GM12878 (cell line): Measurements from ENCODE around the gene TULP4. TPM values are rescaled to one million over a fixed set of nuclear protein-coding genes. Genes with fewer than 3 reads are reported as not detected.

ENCODE experiments used
- ATAC-seq: fragments of 200-7000 bp; cut with Tn5 transposase; 3 replicates; pipeline ENCODE4 v1.9.1; 2020; ENCODE audit warnings: mild to moderate bottlenecking, moderate library complexity
- BruUV-seq: library from RNA; stranded (reverse); fragments of 400-500 nt; replicated peaks from 2 replicates; lab custom pipeline; 2021; lab: Mats Ljungman, UMichigan
- CTCF ChIA-PET: fragments of 300-600 bp; sonication (Branson Sonifier 250); formaldehyde crosslinking; extraction: SDS; loops from one replicate; lab custom pipeline; 2021; ENCODE audit warnings: inconsistent platforms; lab: Yijun Ruan, JAX
- POLR2A ChIA-PET: fragments of 350-600 bp; formaldehyde crosslinking; extraction: SDS; loops from one replicate; lab custom pipeline; 2021; ENCODE audit warnings: inconsistent platforms; lab: Charles Lee
- RAD21 ChIA-PET: fragments of 300-600 bp; sonication (Branson Sonifier 250); formaldehyde crosslinking; loops from one replicate; lab custom pipeline; 2023; ENCODE audit warnings: antibody characterized with exemption; ENCODE audit not compliant: unreplicated experiment; lab: Charles Lee
- SMC1A ChIA-PET: fragments of 300-600 bp; sonication (Branson Sonifier 250); formaldehyde crosslinking; loops from one replicate; lab custom pipeline; 2023; ENCODE audit not compliant: unreplicated experiment, uncharacterized antibody; lab: Charles Lee
- DNase-seq: peaks from one replicate; pipeline ENCODE4 v3.0.0-alpha.2; 2011; ENCODE audit warnings: low read depth, low spot score
- FAIRE-seq: peaks from 3 replicates; lab custom pipeline; 2011; peaks lifted over from hg19 to GRCh38; lab: Jason Lieb, UNC
- H2AFZ ChIP-seq: 2 replicates; pipeline ENCODE4 v1.6.0; 2011; ENCODE audit warnings: low read depth, low read length, control low read depth; ENCODE audit not compliant: control insufficient read depth
- H3K27ac ChIP-seq: 2 replicates; pipeline ENCODE4 v1.5.1; 2011; ENCODE audit warnings: control low read depth; ENCODE audit not compliant: control insufficient read depth, insufficient read depth
- H3K27me3 ChIP-seq, 2 experiments: replicated peaks in 1 of 2; 2 replicates each; pipeline versions ENCODE4 v1.6.0 to v1.6.1; 2011; ENCODE audit warnings: low read length in 1 of 2; ENCODE audit not compliant: control insufficient read depth in 2 of 2, insufficient read depth in 2 of 2
- H3K36me3 ChIP-seq, 2 experiments: 2 replicates each; pipeline ENCODE4 v1.5.1; 2011; ENCODE audit warnings: low read length in 1 of 2; ENCODE audit not compliant: control insufficient read depth in 2 of 2, insufficient read depth in 2 of 2
- H3K4me1 ChIP-seq: 2 replicates; pipeline ENCODE4 v1.6.1; 2011; ENCODE audit warnings: mild to moderate bottlenecking, low read length, moderate library complexity, mixed read lengths; ENCODE audit not compliant: control insufficient read depth, insufficient read depth
- H3K4me2 ChIP-seq: 2 replicates; pipeline ENCODE4 v1.6.0; 2011; ENCODE audit warnings: control low read depth; ENCODE audit not compliant: control insufficient read depth, insufficient read depth
- H3K4me3 ChIP-seq: fragments of 200-600 bp; sonication (generic); 2 replicates; pipeline ENCODE4 v1.5.1; 2016
- H3K79me2 ChIP-seq: 2 replicates; pipeline ENCODE4 v1.6.0; 2011; ENCODE audit warnings: low read length; ENCODE audit not compliant: control insufficient read depth, insufficient read depth
- H3K9ac ChIP-seq: 2 replicates; pipeline ENCODE4 v1.8.0; 2011; ENCODE audit warnings: low read length, control low read depth, mixed read lengths; ENCODE audit not compliant: control insufficient read depth, insufficient read depth
- H3K9me3 ChIP-seq: replicated peaks from 3 replicates; pipeline ENCODE4 v1.5.1; 2011; ENCODE audit warnings: mild to moderate bottlenecking, low read length; ENCODE audit not compliant: control insufficient read depth, insufficient read depth
- H4K20me1 ChIP-seq: 2 replicates; pipeline ENCODE4 v1.6.0; 2011; ENCODE audit not compliant: control insufficient read depth, insufficient read depth
- BCL11A ChIP-seq: IDR thresholded peaks from 2 replicates; pipeline ENCODE4 v1.6.1; 2011; ENCODE audit warnings: low read depth, low read length
- HCFC1 ChIP-seq: fragments of 150-350 bp; IDR thresholded peaks from 2 replicates; pipeline ENCODE4 v1.6.1; 2014; ENCODE audit warnings: low read length
- HDAC2 ChIP-seq: fragments of 200-600 bp; sonication (generic); IDR thresholded peaks from 2 replicates; pipeline ENCODE4 v1.6.1; 2017
- HDGF ChIP-seq: fragments of 450-650 bp; IDR thresholded peaks from 2 replicates; pipeline ENCODE4 v1.6.1; 2016; ENCODE audit warnings: antibody characterized with exemption
- KDM1A ChIP-seq: fragments of 200-600 bp; sonication (generic); IDR thresholded peaks from 2 replicates; pipeline ENCODE4 v1.6.1; 2016; ENCODE audit warnings: borderline replicate concordance
- KLF5 ChIP-seq: fragments of 450-650 bp; IDR thresholded peaks from 2 replicates; pipeline ENCODE4 v1.6.1; 2014; ENCODE audit warnings: mild to moderate bottlenecking; ENCODE audit not compliant: partially characterized antibody
- LARP7 ChIP-seq: fragments of 450-650 bp; IDR thresholded peaks from 2 replicates; pipeline ENCODE4 v1.6.1; 2017; ENCODE audit warnings: mild to moderate bottlenecking
- NR2C1 ChIP-seq: fragments of 450-650 bp; IDR thresholded peaks from 2 replicates; pipeline ENCODE4 v1.6.1; 2017; ENCODE audit warnings: antibody characterized with exemption, mild to moderate bottlenecking, moderate library complexity
- PBX3 ChIP-seq: IDR thresholded peaks from 2 replicates; pipeline ENCODE4 v1.6.1; 2011; ENCODE audit warnings: mild to moderate bottlenecking, low read depth, low read length, moderate library complexity; ENCODE audit not compliant: insufficient replicate concordance
- POLR2A ChIP-seq: IDR thresholded peaks from 2 replicates; pipeline ENCODE4 v1.6.1; 2011; ENCODE audit warnings: low read depth, mild to moderate bottlenecking, low read length
- POU2F2 ChIP-seq: IDR thresholded peaks from 3 replicates; pipeline ENCODE4 v1.6.1; 2011; ENCODE audit warnings: low read depth, mild to moderate bottlenecking, low read length, borderline replicate concordance
- RAD51 ChIP-seq: fragments of 450-650 bp; IDR thresholded peaks from 2 replicates; pipeline ENCODE4 v1.6.1; 2016; ENCODE audit warnings: moderate library complexity, mild to moderate bottlenecking, inconsistent platforms
- RBBP5 ChIP-seq: fragments of 200-600 bp; sonication (generic); conservative IDR thresholded peaks from 2 replicates; pipeline ENCODE4 v1.6.1; 2016
- SMAD5 ChIP-seq: IDR thresholded peaks from 2 replicates; pipeline ENCODE4 v1.6.1; 2016; ENCODE audit warnings: antibody characterized with exemption, low read depth
- SMARCA5 ChIP-seq: fragments of 450-650 bp; IDR thresholded peaks from 2 replicates; pipeline ENCODE4 v1.6.1; 2017; ENCODE audit warnings: mild to moderate bottlenecking
- TARDBP ChIP-seq: IDR thresholded peaks from 2 replicates; pipeline ENCODE4 v1.6.1; 2016; ENCODE audit warnings: borderline replicate concordance
- ZNF384 ChIP-seq: IDR thresholded peaks from 2 replicates; pipeline ENCODE4 v1.6.1; 2012; ENCODE audit warnings: low read depth, mild to moderate bottlenecking, low read length, improper control_type of control experiment, borderline replicate concordance
- WGBS: methylation state at CpG from one replicate; pipeline ENCODE4 v1.1.6; 2016; ENCODE audit warnings: low lambda C conversion rate; ENCODE audit not compliant: insufficient replicate concordance, insufficient coverage; ENCODE audit errors: missing lambda C conversion rate; 5-methylcytosine and 5-hydroxymethylcytosine counted together
- in situ Hi-C: fragments of 300-500 bp; cut with MboI; formaldehyde crosslinking; loops from 9 replicates; pipeline ENCODE4 v1.14.3; 2018; ENCODE audit warnings: mixed read lengths
- intact Hi-C: fragments of 100-400 bp; cut with micrococcal nuclease; formaldehyde crosslinking; loops from one replicate; pipeline ENCODE4 v1.14.2; 2022; ENCODE audit not compliant: unreplicated experiment
- polyA plus RNA-seq, 11 experiments: library from polyadenylated mRNA; depleted of rRNA in 4 of 11; unstranded in 6 of 11; stranded (reverse) in 5 of 11; fragments of >200 nt; fragmentation: Nextera tagmentation in 4 of 11; fragmentation: Illumina TruSeq in 1 of 11; extraction: Ambion mirVana in 4 of 11; extraction: Trizol in 1 of 11; gene quantifications; 1 replicate in 1 of 11; 2 replicates in 10 of 11; pipeline versions ENCODE4 v1.2.1 to v1.2.3, GENCODE V29; 2011 to 2016; ENCODE audit warnings: inconsistent platforms in 2 of 11, missing spikeins in 2 of 11, low read depth in 1 of 11
- total RNA-seq, 4 experiments: library from RNA; depleted of rRNA in 3 of 4; stranded (reverse); fragments of >200 nt in 3 of 4; fragmentation: Illumina TruSeq in 1 of 4; extraction: Trizol in 1 of 4; gene quantifications; 2 replicates each; pipeline versions ENCODE4 v1.2.1 to v1.2.3, GENCODE V29; 2013 to 2021
- TF ChIP-seq, protein P1 (sequence below): fragments of 450-650 bp; IDR thresholded peaks from 2 replicates; pipeline ENCODE4 v1.6.1; 2016; ENCODE audit warnings: mild to moderate bottlenecking

TULP4 gene
- total and polyA plus RNA-seq, 10 of the 15 experiments (the other 5 are each of a cell fraction or from before 2014, with no cell fraction given), result 0.73 to 31.8 (median 14.0) TPM

GRCh38 chr6:158538741-158539140, 226.5 kb downstream of the TULP4 start:
- FAIRE-seq, result no peak
- H4K20me1 ChIP-seq, result no peaks in the 10 kb centered on the region; the same call in 1 of the 2 replicates
- no peak for ATAC-seq
- ChIA-PET RAD21 (interaction anchor here (0.7 kb wide), 1 partner anchor 325 kb away, joined by 3 read pairs; no protein-coding TSS in a partner anchor), SMC1A (interaction anchor here (0.9 to 1.2 kb wide), 3 partner anchors 17 to 420 kb away, joined by 3 read pairs; no protein-coding TSS in a partner anchor), CTCF (interaction anchor here (0.8 kb wide), 1 partner anchor 20 kb away, joined by 4 read pairs; no protein-coding TSS in a partner anchor), POLR2A (interaction anchor here (0.9 kb wide), 1 partner anchor 16 kb away, joined by 5 read pairs; no protein-coding TSS in a partner anchor)
- no peak overlapping the region for H3K4me3 ChIP-seq
- H3K27ac ChIP-seq, result no peak overlapping the region
- no peaks in the 10 kb centered on the region; the same call in 2 of the 3 replicates for H3K9me3 ChIP-seq
- no peak overlapping the region for H3K4me2 ChIP-seq
- intact Hi-C loops (no loop called here), in situ Hi-C loops (no loop called here)
- DNase-seq, result no peak
- WGBS, result 0% methylated on average over 2 of the region's 2 CpGs
- H3K9ac ChIP-seq, result no peak overlapping the region
- peaks cover 0 to 6% of the 10 kb centered on the region in 2 experiments; a peak in 2 of 4 replicates for H3K27me3 ChIP-seq
- TF ChIP-seq, protein P1, sequence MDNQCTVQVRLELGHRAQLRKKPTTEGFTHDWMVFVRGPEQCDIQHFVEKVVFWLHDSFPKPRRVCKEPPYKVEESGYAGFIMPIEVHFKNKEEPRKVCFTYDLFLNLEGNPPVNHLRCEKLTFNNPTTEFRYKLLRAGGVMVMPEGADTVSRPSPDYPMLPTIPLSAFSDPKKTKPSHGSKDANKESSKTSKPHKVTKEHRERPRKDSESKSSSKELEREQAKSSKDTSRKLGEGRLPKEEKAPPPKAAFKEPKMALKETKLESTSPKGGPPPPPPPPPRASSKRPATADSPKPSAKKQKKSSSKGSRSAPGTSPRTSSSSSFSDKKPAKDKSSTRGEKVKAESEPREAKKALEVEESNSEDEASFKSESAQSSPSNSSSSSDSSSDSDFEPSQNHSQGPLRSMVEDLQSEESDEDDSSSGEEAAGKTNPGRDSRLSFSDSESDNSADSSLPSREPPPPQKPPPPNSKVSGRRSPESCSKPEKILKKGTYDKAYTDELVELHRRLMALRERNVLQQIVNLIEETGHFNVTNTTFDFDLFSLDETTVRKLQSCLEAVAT, result no peak
- TF ChIP-seq HDAC2 (no peak), POLR2A (no peak), HDGF (no peak), SMARCA5 (no peak), KLF5 (no peak), HCFC1 (no peak), RBBP5 (no peak), ZNF384 (no peak), LARP7 (no peak), RAD51 (no peak), NR2C1 (no peak), POU2F2 (no peak), KDM1A (no peak), BCL11A (no peak), SMAD5 (no peak), PBX3 (no peak), TARDBP (no peak)
- no TSS peak for BruUV-seq
- H2AFZ ChIP-seq, result no peak overlapping the region
- H3K79me2 ChIP-seq, result no peaks in the 10 kb centered on the region
- no peaks in the 10 kb centered on the region for H3K4me1 ChIP-seq
- no peaks in the 10 kb centered on the region for H3K36me3 ChIP-seq
